Measurements from ENCODE around the gene PLCB4. TPM values are rescaled to one million over a fixed set of nuclear protein-coding genes. Genes with fewer than 3 reads are reported as not detected.
"Not testable (repeated sequence)": the region's sequence is repeated elsewhere in the genome, so short reads cannot be mapped to it uniquely, and the experiment has no call there.

The PLCB4 gene
- total and polyA plus RNA-seq, 2 donors (not counting 1 experiment from before 2014, with no cell fraction given): 7.3 to 13.7 TPM

DNA sequence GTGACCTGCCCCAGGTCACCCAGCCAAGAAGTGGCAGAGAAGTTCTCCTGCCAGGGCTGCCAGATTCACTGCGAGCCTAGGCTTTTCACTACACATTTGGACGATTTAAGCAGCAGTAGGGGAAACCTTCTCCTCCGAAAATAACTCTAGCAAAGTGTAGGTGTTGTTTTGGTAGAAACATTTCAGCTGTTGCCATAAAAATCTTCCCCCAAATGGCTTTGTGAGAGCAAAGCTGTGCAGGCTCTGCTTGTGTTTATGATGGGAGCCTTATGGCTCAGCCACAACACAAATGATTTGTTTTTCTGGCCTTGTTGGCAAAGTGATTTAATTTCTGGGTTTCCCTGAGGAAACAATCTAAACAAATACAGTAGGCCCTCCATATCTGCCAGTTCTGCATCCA is 81.8 kb downstream of the PLCB4 start:
- Histone ChIP-seq H3K9me3 (ENCODE audit: control insufficient read depth, insufficient read depth, low read depth, low read length) (no peaks in the 10 kb centered on the region), H2AFZ (ENCODE audit: low read length) (no peak overlapping the region), H3K36me3 (ENCODE audit: control insufficient read depth, insufficient read depth, low read length) (no peaks in the 10 kb centered on the region), H3K27ac (ENCODE audit: insufficient read depth, low read length) (no peak overlapping the region), H4K20me1 (ENCODE audit: control insufficient read depth, extremely low read depth, insufficient read depth, low read length) (no peaks in the 10 kb centered on the region), H3K79me2 (ENCODE audit: control insufficient read depth, insufficient read depth, low read length) (no peaks in the 10 kb centered on the region), H3K4me3 (replicated peaks in 1 of 4; ENCODE audit: control extremely low read depth in 1 of 4, insufficient read depth in 1 of 4, low read depth in 3 of 4, low read length in 4 of 4) (no peak overlapping the region), H3K4me1 (ENCODE audit: control insufficient read depth, extremely low read depth, insufficient read depth, low read length) (peaks cover 6% of the 10 kb centered on the region), H3K27me3 (ENCODE audit: control insufficient read depth, insufficient read depth, low read length) (no peaks in the 10 kb centered on the region), H3K4me2 (ENCODE audit: extremely low read depth, insufficient read depth, low read length) (no peak overlapping the region), H3K9ac (ENCODE audit: insufficient read depth, low read length) (no peak overlapping the region)
- TF ChIP-seq EZH2 (IDR thresholded peaks at IDR 0.05; ENCODE audit: low read length, missing control alignments): no peak
- TF ChIP-seq, protein P1, sequence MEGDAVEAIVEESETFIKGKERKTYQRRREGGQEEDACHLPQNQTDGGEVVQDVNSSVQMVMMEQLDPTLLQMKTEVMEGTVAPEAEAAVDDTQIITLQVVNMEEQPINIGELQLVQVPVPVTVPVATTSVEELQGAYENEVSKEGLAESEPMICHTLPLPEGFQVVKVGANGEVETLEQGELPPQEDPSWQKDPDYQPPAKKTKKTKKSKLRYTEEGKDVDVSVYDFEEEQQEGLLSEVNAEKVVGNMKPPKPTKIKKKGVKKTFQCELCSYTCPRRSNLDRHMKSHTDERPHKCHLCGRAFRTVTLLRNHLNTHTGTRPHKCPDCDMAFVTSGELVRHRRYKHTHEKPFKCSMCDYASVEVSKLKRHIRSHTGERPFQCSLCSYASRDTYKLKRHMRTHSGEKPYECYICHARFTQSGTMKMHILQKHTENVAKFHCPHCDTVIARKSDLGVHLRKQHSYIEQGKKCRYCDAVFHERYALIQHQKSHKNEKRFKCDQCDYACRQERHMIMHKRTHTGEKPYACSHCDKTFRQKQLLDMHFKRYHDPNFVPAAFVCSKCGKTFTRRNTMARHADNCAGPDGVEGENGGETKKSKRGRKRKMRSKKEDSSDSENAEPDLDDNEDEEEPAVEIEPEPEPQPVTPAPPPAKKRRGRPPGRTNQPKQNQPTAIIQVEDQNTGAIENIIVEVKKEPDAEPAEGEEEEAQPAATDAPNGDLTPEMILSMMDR (conservative IDR thresholded peaks at IDR 0.05 in 1 of 2, IDR thresholded peaks at IDR 0.05 in 1 of 2; ENCODE audit: low read depth in 1 of 2, low read length in 2 of 2): no peak
- DNase-seq (ENCODE audit: low read depth in 2 of 2): no peak

DNA sequence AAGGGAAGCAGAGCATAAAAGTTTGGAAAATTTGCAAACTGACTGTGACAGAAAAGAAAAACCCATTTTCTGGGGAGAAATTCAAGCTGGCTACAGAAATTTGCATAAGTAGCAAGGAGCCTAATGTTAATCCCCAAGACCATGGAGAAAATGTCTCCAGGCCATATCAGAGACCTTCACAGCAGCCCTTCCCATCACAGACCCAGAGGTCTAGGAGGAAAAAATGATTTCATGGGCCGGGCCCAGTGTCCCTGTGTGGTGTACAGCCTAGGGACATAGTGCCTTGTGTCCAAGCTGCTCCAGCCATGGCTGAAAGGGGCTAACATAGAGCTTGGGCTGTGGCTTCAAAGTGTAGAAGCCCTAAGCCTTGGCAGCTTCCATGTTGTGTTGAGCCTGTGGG is 83.3 kb downstream of the PLCB4 start:
- H3K79me2 ChIP-seq (ENCODE audit: control insufficient read depth, insufficient read depth, low read length); H4K20me1 ChIP-seq (ENCODE audit: control insufficient read depth, extremely low read depth, insufficient read depth, low read length); H3K36me3 ChIP-seq (ENCODE audit: control insufficient read depth, insufficient read depth, low read length); H3K27ac ChIP-seq (ENCODE audit: insufficient read depth, low read length); H3K9ac ChIP-seq (ENCODE audit: insufficient read depth, low read length); H3K4me3 ChIP-seq (replicated peaks in 1 of 4; ENCODE audit: control extremely low read depth in 1 of 4, insufficient read depth in 1 of 4, low read depth in 3 of 4, low read length in 4 of 4); H3K4me2 ChIP-seq (ENCODE audit: extremely low read depth, insufficient read depth, low read length); H3K9me3 ChIP-seq (ENCODE audit: control insufficient read depth, insufficient read depth, low read depth, low read length); H3K27me3 ChIP-seq (ENCODE audit: control insufficient read depth, insufficient read depth, low read length); H2AFZ ChIP-seq (ENCODE audit: low read length); DNase-seq (ENCODE audit: low read depth in 2 of 2); H3K4me1 ChIP-seq (ENCODE audit: control insufficient read depth, extremely low read depth, insufficient read depth, low read length): not testable (repeated sequence)

DNA sequence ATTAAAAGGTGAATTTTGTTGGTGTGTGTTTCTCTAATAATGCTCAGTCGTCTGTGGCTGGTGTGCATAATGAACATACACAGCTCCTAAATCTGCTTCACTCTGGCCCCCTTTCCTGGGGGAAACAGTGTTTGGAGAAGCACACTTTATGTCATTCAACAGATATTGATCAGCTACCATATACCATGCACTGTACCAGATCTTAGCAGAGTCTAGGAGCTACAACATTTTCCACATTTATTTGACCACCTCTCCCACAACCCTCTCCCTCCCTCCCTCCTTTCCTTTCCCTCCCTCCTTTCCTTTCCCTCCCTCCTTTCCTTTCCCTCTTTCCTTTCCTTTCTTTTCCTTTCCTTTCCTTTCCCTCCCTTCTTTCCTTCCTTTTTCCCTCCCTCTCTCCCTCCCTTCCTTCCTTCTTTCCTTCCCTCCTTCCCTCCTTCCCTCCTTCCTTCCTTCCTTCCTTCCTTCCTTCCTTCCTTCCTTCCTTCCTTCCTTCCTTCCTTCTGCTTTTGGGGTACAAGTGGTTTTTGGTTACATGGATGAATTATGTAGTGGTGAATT is 85.7 kb downstream of the PLCB4 start:
- Histone ChIP-seq H3K9me3 (ENCODE audit: control insufficient read depth, insufficient read depth, low read depth, low read length) (no peaks in the 10 kb centered on the region), H3K4me3 (replicated peaks in 1 of 4; ENCODE audit: control extremely low read depth in 1 of 4, insufficient read depth in 1 of 4, low read depth in 3 of 4, low read length in 4 of 4) (no peak overlapping the region), H3K9ac (ENCODE audit: insufficient read depth, low read length) (no peak overlapping the region), H3K79me2 (ENCODE audit: control insufficient read depth, insufficient read depth, low read length) (no peaks in the 10 kb centered on the region), H3K27ac (ENCODE audit: insufficient read depth, low read length) (no peak overlapping the region), H3K36me3 (ENCODE audit: control insufficient read depth, insufficient read depth, low read length) (no peaks in the 10 kb centered on the region), H3K4me1 (ENCODE audit: control insufficient read depth, extremely low read depth, insufficient read depth, low read length) (no peaks in the 10 kb centered on the region), H4K20me1 (ENCODE audit: control insufficient read depth, extremely low read depth, insufficient read depth, low read length) (no peaks in the 10 kb centered on the region), H2AFZ (ENCODE audit: low read length) (no peak overlapping the region), H3K27me3 (ENCODE audit: control insufficient read depth, insufficient read depth, low read length) (no peaks in the 10 kb centered on the region), H3K4me2 (ENCODE audit: extremely low read depth, insufficient read depth, low read length) (no peak overlapping the region)
- TF ChIP-seq, protein P1 (conservative IDR thresholded peaks at IDR 0.05 in 1 of 2, IDR thresholded peaks at IDR 0.05 in 1 of 2; ENCODE audit: low read depth in 1 of 2, low read length in 2 of 2): no peak
- no peak for TF ChIP-seq EZH2 (IDR thresholded peaks at IDR 0.05; ENCODE audit: low read length, missing control alignments)
- DNase-seq (ENCODE audit: low read depth in 2 of 2): no peak

Measured in fibroblast of lung (primary cell).